ENCODE data around the gene HSD17B2.

The HSD17B2 gene, protein sequence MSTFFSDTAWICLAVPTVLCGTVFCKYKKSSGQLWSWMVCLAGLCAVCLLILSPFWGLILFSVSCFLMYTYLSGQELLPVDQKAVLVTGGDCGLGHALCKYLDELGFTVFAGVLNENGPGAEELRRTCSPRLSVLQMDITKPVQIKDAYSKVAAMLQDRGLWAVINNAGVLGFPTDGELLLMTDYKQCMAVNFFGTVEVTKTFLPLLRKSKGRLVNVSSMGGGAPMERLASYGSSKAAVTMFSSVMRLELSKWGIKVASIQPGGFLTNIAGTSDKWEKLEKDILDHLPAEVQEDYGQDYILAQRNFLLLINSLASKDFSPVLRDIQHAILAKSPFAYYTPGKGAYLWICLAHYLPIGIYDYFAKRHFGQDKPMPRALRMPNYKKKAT
- long read RNA-seq: 0 reads

DNA sequence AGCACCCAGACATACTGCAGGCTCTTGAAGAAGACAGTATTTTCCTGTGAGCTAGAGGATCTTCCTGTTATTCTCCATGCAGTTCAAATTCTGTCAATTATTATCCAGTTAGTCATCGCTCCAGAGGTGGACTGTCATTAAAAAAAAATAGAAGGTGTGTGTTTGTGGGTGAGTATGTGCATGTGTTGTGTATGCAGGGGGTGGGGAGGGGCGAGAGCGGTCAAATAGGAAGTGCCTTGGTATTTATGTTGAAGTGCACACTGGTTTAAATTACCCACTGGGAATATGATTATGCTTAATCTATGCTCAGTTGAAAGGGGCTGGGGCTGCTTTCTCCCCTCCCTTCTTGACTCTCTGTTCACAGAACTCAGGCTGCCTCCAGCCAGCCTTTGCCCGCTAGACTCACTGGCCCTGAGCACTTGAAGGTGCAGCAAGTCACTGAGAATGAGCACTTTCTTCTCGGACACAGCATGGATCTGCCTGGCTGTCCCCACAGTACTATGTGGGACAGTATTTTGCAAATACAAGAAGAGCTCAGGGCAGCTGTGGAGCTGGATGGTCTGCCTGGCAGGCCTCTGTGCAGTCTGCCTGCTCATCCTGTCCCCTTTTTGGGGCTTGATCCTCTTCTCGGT, at the start of gene HSD17B2:
HSD17B2 (plus strand) TSS at position 273 of the 632 bp plus-strand sequence; CDS start at position 445, 172 bp downstream.
- TF ChIP-seq GABPA (IDR thresholded peaks at IDR 0.05; ENCODE audit: low read depth) (no peak), SPI1 (IDR thresholded peaks at IDR 0.05; ENCODE audit: borderline replicate concordance, low read depth) (no peak), POLR2AphosphoS5 (IDR thresholded peaks at IDR 0.05; ENCODE audit: low read depth) (no peak)
- TF ChIP-seq, protein P1, sequence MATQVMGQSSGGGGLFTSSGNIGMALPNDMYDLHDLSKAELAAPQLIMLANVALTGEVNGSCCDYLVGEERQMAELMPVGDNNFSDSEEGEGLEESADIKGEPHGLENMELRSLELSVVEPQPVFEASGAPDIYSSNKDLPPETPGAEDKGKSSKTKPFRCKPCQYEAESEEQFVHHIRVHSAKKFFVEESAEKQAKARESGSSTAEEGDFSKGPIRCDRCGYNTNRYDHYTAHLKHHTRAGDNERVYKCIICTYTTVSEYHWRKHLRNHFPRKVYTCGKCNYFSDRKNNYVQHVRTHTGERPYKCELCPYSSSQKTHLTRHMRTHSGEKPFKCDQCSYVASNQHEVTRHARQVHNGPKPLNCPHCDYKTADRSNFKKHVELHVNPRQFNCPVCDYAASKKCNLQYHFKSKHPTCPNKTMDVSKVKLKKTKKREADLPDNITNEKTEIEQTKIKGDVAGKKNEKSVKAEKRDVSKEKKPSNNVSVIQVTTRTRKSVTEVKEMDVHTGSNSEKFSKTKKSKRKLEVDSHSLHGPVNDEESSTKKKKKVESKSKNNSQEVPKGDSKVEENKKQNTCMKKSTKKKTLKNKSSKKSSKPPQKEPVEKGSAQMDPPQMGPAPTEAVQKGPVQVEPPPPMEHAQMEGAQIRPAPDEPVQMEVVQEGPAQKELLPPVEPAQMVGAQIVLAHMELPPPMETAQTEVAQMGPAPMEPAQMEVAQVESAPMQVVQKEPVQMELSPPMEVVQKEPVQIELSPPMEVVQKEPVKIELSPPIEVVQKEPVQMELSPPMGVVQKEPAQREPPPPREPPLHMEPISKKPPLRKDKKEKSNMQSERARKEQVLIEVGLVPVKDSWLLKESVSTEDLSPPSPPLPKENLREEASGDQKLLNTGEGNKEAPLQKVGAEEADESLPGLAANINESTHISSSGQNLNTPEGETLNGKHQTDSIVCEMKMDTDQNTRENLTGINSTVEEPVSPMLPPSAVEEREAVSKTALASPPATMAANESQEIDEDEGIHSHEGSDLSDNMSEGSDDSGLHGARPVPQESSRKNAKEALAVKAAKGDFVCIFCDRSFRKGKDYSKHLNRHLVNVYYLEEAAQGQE (IDR thresholded peaks at IDR 0.05; ENCODE audit: insufficient replicate concordance, low read depth): no peak
- TF ChIP-seq, protein P2, sequence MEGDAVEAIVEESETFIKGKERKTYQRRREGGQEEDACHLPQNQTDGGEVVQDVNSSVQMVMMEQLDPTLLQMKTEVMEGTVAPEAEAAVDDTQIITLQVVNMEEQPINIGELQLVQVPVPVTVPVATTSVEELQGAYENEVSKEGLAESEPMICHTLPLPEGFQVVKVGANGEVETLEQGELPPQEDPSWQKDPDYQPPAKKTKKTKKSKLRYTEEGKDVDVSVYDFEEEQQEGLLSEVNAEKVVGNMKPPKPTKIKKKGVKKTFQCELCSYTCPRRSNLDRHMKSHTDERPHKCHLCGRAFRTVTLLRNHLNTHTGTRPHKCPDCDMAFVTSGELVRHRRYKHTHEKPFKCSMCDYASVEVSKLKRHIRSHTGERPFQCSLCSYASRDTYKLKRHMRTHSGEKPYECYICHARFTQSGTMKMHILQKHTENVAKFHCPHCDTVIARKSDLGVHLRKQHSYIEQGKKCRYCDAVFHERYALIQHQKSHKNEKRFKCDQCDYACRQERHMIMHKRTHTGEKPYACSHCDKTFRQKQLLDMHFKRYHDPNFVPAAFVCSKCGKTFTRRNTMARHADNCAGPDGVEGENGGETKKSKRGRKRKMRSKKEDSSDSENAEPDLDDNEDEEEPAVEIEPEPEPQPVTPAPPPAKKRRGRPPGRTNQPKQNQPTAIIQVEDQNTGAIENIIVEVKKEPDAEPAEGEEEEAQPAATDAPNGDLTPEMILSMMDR (IDR thresholded peaks at IDR 0.05; ENCODE audit: insufficient read depth, low read length): no peak
- DNase-seq (ENCODE audit: low read depth in 1 of 2, low spot score in 1 of 2): no peak
- Histone ChIP-seq H3K4me3 (replicated peaks; ENCODE audit: insufficient read depth, low read length) (no peak within 1 kb of the TSS), H3K27me3 (ENCODE audit: insufficient read depth, poor library complexity, severe bottlenecking) (peaks cover 5% of the 10 kb centered on the region), H3K27ac (replicated peaks) (no peak within 1 kb of the TSS)

DNA sequence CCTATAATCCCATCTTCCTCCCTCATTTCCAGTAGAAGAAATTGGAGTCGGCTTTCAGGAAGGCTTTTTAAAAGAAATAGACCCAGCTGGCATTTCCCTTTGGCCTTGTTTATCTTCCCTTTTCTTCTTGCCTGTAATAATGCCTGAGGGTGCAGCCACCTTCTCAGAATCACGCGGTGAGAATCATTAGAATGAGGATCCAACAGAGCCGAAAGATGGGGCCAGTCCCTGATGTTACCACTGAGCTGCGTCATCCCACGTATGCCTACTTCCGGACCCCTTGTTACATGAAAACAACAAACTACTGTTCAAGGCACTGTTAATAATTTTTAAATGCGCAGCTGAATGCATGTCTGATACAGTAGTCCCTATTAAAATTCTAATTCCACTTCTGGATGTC, 47.9 kb upstream of the HSD17B2 start:
- H3K4me3 ChIP-seq (replicated peaks; ENCODE audit: insufficient read depth, low read length): no peak overlapping the region
- H3K27ac ChIP-seq (replicated peaks): no peak overlapping the region
- no peak for DNase-seq (ENCODE audit: low read depth in 1 of 2, low spot score in 1 of 2)
- peaks cover 9% of the 10 kb centered on the region for H3K27me3 ChIP-seq (ENCODE audit: insufficient read depth, poor library complexity, severe bottlenecking)
- TF ChIP-seq SPI1 (IDR thresholded peaks at IDR 0.05; ENCODE audit: borderline replicate concordance, low read depth) (no peak), GABPA (IDR thresholded peaks at IDR 0.05; ENCODE audit: low read depth) (no peak), POLR2AphosphoS5 (IDR thresholded peaks at IDR 0.05; ENCODE audit: low read depth) (no peak)
- TF ChIP-seq, protein P2 (IDR thresholded peaks at IDR 0.05; ENCODE audit: insufficient read depth, low read length): no peak
- TF ChIP-seq, protein P1 (IDR thresholded peaks at IDR 0.05; ENCODE audit: insufficient replicate concordance, low read depth): no peak

DNA sequence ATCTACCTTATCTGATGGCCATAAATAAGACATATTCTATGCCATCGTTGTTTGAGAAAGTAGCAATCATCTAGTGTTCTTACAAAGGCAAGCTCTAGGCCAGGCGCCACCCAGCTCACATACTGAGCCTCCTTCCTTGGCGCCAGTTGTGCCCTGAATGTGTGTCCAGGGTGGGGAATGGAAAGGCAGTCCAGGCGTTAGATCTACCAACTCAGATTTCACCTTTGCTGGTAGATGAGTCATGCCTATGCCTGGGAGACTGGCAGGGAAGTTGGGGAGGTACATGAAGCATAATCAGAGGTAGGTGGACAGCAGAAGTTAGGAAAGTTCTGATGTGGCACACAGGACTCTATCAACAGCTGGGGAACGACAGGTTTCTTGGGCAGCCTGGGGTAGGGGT, 47.3 kb upstream of the HSD17B2 start:
- no peak overlapping the region for H3K27ac ChIP-seq (replicated peaks)
- H3K4me3 ChIP-seq (replicated peaks; ENCODE audit: insufficient read depth, low read length): no peak overlapping the region
- H3K27me3 ChIP-seq (ENCODE audit: insufficient read depth, poor library complexity, severe bottlenecking): peaks cover 7% of the 10 kb centered on the region
- TF ChIP-seq SPI1 (IDR thresholded peaks at IDR 0.05; ENCODE audit: borderline replicate concordance, low read depth) (no peak), POLR2AphosphoS5 (IDR thresholded peaks at IDR 0.05; ENCODE audit: low read depth) (no peak), GABPA (IDR thresholded peaks at IDR 0.05; ENCODE audit: low read depth) (no peak)
- TF ChIP-seq, protein P1 (IDR thresholded peaks at IDR 0.05; ENCODE audit: insufficient replicate concordance, low read depth): no peak
- TF ChIP-seq, protein P2 (IDR thresholded peaks at IDR 0.05; ENCODE audit: insufficient read depth, low read length): no peak
- DNase-seq (ENCODE audit: low read depth in 1 of 2, low spot score in 1 of 2): no peak
